LNCAP (cell line): ENCODE results near the gene MESP2.

Source experiments
- TF ChIP-seq, protein P1 (sequence below): fragments of 450-650 bp; IDR thresholded peaks from 2 replicates; pipeline ENCODE4 v1.5.1; 2017; ENCODE audit warnings: mild to moderate bottlenecking

MESP2 gene

DNA sequence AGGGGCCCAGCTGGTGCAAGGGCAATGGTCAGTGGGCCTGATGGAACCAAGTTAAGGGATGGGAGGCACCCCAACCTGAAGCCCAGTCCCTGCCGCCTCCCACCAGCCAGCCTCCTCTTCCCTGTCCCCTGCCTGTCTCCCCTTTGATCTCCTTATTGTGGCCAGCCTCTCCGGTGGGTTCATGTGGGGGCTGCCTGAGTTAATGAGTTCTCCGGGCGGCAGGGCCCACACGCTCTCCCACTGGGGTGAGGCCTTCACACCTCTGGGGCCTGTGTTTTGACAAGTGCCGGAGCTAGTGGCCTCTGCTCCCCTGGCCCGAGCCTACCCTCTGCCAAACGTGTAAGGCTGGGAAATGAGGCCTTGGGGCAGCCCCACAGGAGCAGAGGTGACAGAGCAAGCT is 17.8 kb upstream of the MESP2 start:
- TF ChIP-seq, protein P1, sequence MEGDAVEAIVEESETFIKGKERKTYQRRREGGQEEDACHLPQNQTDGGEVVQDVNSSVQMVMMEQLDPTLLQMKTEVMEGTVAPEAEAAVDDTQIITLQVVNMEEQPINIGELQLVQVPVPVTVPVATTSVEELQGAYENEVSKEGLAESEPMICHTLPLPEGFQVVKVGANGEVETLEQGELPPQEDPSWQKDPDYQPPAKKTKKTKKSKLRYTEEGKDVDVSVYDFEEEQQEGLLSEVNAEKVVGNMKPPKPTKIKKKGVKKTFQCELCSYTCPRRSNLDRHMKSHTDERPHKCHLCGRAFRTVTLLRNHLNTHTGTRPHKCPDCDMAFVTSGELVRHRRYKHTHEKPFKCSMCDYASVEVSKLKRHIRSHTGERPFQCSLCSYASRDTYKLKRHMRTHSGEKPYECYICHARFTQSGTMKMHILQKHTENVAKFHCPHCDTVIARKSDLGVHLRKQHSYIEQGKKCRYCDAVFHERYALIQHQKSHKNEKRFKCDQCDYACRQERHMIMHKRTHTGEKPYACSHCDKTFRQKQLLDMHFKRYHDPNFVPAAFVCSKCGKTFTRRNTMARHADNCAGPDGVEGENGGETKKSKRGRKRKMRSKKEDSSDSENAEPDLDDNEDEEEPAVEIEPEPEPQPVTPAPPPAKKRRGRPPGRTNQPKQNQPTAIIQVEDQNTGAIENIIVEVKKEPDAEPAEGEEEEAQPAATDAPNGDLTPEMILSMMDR: no peak

DNA sequence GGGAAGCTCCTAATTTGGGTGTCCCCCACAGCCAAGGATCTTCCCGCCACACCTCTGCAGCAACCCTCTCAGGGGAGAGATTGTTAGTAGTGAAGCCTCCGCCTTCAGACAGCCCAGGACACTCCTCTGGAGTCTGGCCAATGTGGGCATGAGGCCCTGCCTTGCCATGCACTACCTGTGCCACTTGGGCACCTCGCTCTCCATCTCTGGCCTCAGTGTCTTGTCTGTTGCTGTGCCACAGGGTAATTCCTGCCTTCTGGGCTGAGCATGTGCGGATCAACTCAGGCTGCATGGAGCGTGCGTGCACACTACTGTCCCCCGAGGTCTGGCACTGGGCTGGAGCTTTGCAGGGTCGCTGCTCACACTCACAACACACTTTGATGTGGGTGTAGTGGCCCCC is 17.2 kb upstream of the MESP2 start:
- TF ChIP-seq, protein P1: no peak

DNA sequence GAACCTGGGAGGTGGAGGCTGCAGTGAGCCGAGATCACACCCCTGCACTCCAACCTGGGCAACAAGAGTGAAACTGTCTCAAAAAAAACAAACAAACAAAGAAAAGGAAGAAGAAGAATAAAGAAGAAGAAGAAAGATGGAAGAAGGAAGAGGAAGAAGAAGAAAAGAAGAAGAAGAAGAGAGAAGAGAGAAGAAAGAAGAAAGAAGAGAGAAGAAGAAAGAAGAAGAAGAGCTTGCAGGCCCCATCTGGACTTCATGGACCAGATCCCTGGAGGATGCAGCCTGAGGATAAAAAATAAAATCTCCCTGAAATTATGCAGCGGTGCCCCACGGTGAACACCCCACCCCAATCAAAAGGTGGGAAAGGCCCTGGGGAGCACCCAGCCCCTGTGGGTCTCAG is 16.3 kb upstream of the MESP2 start:
- TF ChIP-seq, protein P1: no peak

DNA sequence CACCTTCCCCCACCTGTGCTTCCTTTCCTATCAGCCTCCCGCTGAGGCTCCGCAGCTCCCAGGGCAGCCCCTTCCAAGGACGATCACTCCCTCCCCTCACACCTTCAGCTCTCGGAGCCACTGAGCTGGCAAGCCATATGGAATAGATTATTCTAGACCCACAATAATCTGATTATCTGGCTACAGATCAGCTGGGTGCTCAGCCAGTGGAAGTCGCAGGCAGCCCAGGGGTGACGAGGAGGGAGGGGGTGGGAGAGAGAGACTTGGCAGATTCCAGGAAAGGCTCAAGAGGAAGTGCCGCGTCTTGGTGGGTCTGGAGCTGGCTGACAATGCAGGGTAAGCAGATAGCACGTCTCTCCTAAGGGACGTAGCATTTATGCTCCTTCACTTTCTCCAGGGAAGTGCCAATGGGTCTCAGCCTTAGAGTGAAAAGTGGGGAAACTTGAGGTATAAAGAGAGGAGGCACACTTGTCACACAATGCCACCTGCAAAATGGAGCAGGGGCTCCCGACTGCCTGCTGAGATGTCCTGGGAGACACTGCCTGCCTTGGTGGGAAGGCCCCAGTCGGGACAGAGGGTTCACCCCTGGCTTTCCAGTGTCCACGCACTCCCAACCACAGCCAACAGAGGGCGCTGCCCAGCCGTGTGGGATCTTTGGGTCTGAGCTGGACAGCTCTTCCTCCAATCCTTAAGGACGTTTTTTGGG is 15.7 kb upstream of the MESP2 start:
- TF ChIP-seq, protein P1: peak; percentile 98

DNA sequence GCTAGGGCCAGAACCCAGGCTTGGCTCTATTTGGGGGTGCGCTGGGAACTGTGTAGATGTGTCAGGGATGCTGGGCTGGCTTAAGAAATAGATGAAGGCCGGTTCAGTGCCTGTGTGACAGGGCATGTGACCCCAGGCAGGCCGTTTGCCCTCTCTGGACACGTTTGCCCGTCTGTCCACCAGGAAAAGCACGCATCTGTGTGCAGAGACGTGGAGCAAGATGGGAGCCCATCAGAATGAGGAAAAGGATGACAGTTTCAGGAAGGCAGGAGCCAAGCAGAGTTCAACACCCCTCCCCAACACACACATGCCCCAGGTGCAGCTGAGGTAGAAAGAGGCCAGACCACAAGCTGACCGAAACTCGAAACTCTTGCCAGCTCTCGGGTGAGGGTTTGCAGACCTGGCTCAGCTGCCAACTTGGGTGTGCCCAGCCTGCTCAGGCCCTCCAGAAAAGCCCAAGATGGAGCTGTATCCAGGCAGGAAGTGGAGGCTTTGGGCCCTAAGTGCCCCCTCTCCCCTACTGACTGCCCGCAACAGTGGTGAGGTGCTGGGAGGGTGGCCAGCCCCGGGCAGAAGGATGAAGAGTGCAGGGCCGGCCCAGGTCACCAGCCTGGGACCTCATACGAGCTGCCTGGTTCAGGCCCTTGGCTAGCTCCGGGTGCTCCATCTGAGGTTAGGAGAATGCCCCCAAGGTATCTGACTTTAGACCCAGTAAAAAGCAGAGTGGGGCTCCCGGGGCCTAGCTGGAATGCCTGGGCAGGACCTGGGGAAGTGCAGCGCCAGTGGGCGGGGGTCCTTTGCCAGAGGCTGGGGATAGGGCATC is 14.9 kb upstream of the MESP2 start:
- TF ChIP-seq, protein P1: peak; percentile 3; the same call in 1 of the 2 replicates

DNA sequence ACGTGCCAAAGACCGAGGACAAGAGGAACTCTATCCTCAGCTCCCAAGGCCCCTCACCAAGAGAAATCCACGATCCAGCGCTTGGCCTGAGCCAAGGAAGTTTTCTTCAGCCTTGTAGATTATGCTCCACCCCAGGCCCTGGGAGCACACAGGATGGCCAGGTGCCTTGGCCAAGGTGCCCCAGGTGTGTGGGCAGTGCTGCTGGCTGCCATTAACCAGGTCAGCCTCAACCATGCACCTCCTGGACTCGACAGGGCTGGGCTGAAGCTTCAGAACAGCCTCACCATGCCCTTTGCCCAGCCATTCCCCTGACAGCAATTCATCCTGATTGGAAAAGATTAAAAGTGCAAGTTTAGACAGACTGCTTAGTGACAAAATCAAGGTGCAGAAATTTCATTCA is 14.2 kb upstream of the MESP2 start:
- TF ChIP-seq, protein P1: no peak

DNA sequence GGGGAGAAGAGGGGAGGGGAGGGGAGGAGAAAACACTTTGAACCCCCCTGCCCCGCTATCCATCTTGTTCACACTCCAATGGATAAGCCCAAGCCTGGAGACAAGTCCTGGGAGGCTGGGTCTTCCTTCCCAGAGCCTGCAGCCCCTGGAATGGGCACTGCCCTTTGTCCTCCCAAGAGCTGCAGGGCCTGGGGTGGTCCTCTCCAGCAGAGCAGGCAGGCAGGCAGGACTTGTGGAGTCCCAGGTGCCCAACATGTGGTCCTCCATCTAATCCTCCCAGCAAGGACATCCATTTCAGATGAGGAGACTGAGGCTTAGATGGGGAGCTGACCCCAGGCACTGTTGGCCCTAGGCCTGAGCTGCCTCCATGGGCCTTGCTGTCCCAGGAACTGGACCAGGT is 10.4 kb upstream of the MESP2 start:
- TF ChIP-seq, protein P1: no peak
